Liver (tissue), 9 donors: Measurements from ENCODE around the gene NADSYN1. TPM values are rescaled to one million over a fixed set of nuclear protein-coding genes. Genes with fewer than 3 reads are reported as not detected.

Source experiments
- DNase-seq: peaks from one replicate; pipeline ENCODE4 v3.0.0-alpha.2; 2017; ENCODE audit warnings: low spot score
- H3K27ac ChIP-seq, 2 donors: one replicate each; pipeline ENCODE4 v1.7.0; 2013; ENCODE audit warnings: inconsistent platforms in 2 of 2, low read length in 2 of 2, control low read depth in 1 of 2, low read depth in 1 of 2, mild to moderate bottlenecking in 1 of 2
- H3K27me3 ChIP-seq, 4 donors: one replicate each; pipeline versions ENCODE4 v1.6.1 to v1.7.0; 2013; ENCODE audit warnings: low read length in 3 of 4, inconsistent platforms in 1 of 4, mild to moderate bottlenecking in 1 of 4, moderate library complexity in 1 of 4; ENCODE audit not compliant: control insufficient read depth in 4 of 4, insufficient read depth in 4 of 4
- H3K36me3 ChIP-seq, 4 donors: one replicate each; pipeline versions ENCODE4 v1.6.1 to v1.7.0; 2013; ENCODE audit warnings: low read length in 3 of 4, mild to moderate bottlenecking in 3 of 4, low read depth in 1 of 4, moderate library complexity in 1 of 4; ENCODE audit not compliant: control insufficient read depth in 4 of 4, insufficient read depth in 3 of 4
- H3K4me1 ChIP-seq, 4 donors: one replicate each; pipeline versions ENCODE4 v1.6.1 to v1.7.0; 2013; ENCODE audit warnings: low read length in 3 of 4, mild to moderate bottlenecking in 3 of 4, moderate library complexity in 1 of 4; ENCODE audit not compliant: control insufficient read depth in 4 of 4, insufficient read depth in 4 of 4
- H3K4me3 ChIP-seq, 3 donors: one replicate each; pipeline versions ENCODE4 v1.6.1 to v1.7.0; 2013; ENCODE audit warnings: low read length in 3 of 3, control low read depth in 1 of 3, low read depth in 1 of 3, mild to moderate bottlenecking in 1 of 3
- H3K9ac ChIP-seq, 2 donors: one replicate each; pipeline ENCODE4 v1.7.0; 2013; ENCODE audit warnings: low read length in 2 of 2, mild to moderate bottlenecking in 2 of 2, moderate library complexity in 2 of 2, control low read depth in 1 of 2, low read depth in 1 of 2
- H3K9me3 ChIP-seq, 4 donors: one replicate each; pipeline versions ENCODE4 v1.6.1 to v1.7.0; 2013; ENCODE audit warnings: low read length in 3 of 4; ENCODE audit not compliant: control insufficient read depth in 4 of 4
- EGR1 ChIP-seq, 2 donors: IDR thresholded peaks; 2 replicates each; pipeline ENCODE4 v1.6.1; 2016 to 2018; ENCODE audit warnings: antibody characterized with exemption in 2 of 2, low read depth in 2 of 2
- FOXA1 ChIP-seq: IDR thresholded peaks from 2 replicates; pipeline ENCODE4 v1.6.1; 2016; ENCODE audit warnings: antibody characterized with exemption
- FOXA2 ChIP-seq: IDR thresholded peaks from 2 replicates; pipeline ENCODE4 v1.6.1; 2016; ENCODE audit warnings: antibody characterized with exemption
- GABPA ChIP-seq, 2 donors: IDR thresholded peaks in 1 of 2; conservative IDR thresholded peaks in 1 of 2; 2 replicates each; pipeline ENCODE4 v1.6.1; 2016; ENCODE audit warnings: antibody characterized with exemption in 2 of 2, mild to moderate bottlenecking in 1 of 2, moderate library complexity in 1 of 2
- HNF4A ChIP-seq, 2 donors: conservative IDR thresholded peaks; 2 replicates each; pipeline ENCODE4 v1.6.1; 2016; ENCODE audit warnings: antibody characterized with exemption in 2 of 2, mild to moderate bottlenecking in 2 of 2
- HNF4G ChIP-seq: IDR thresholded peaks from 2 replicates; pipeline ENCODE4 v1.6.1; 2016; ENCODE audit warnings: antibody characterized with exemption
- JUND ChIP-seq, 2 donors: IDR thresholded peaks; 2 replicates each; pipeline ENCODE4 v1.6.1; 2016; ENCODE audit warnings: antibody characterized with exemption in 2 of 2
- NR2F2 ChIP-seq: IDR thresholded peaks from 2 replicates; pipeline ENCODE4 v1.6.1; 2016; ENCODE audit warnings: antibody characterized with exemption
- RAD21 ChIP-seq, 2 donors: IDR thresholded peaks; 2 replicates each; pipeline ENCODE4 v1.6.1; 2016; ENCODE audit warnings: antibody characterized with exemption in 2 of 2, mild to moderate bottlenecking in 2 of 2
- RXRA ChIP-seq, 2 donors: IDR thresholded peaks; 2 replicates each; pipeline ENCODE4 v1.6.1; 2017 to 2018; ENCODE audit warnings: antibody characterized with exemption in 2 of 2, mild to moderate bottlenecking in 1 of 2
- SP1 ChIP-seq: IDR thresholded peaks from 2 replicates; pipeline ENCODE4 v1.6.1; 2018; ENCODE audit warnings: antibody characterized with exemption, mild to moderate bottlenecking
- TAF1 ChIP-seq: conservative IDR thresholded peaks from 2 replicates; pipeline ENCODE4 v1.6.1; 2016; ENCODE audit warnings: antibody characterized with exemption, mild to moderate bottlenecking
- YY1 ChIP-seq: IDR thresholded peaks from 2 replicates; pipeline ENCODE4 v1.6.1; 2016; ENCODE audit warnings: antibody characterized with exemption, mild to moderate bottlenecking
- WGBS: extraction: QIAGEN DNeasy Blood & Tissue Kit; methylation state at CpG from one replicate; pipeline ENCODE4 v1.1.7; 2013; 5-methylcytosine and 5-hydroxymethylcytosine counted together
- polyA plus RNA-seq, 2 donors: library from polyadenylated mRNA; stranded (reverse) in 1 of 2; unstranded in 1 of 2; fragments of 200-250 nt in 1 of 2; fragments of >200 nt in 1 of 2; fragmentation: Nextera tagmentation in 1 of 2; extraction: Ambion mirVana in 1 of 2; gene quantifications; one replicate each; pipeline versions ENCODE4 v1.2.1 to v1.2.3, GENCODE V29; 2013 to 2015
- total RNA-seq, 2 donors: library from RNA; depleted of rRNA; stranded (reverse); fragments of >200 nt; gene quantifications; one replicate each; pipeline ENCODE4 v1.2.3, GENCODE V29; 2014
- TF ChIP-seq, protein P1 (sequence below): IDR thresholded peaks from 2 replicates; pipeline ENCODE4 v1.6.1; 2016; ENCODE audit warnings: antibody characterized with exemption
- TF ChIP-seq, protein P2 (sequence below): IDR thresholded peaks from 2 replicates; pipeline ENCODE4 v1.6.1; 2016; ENCODE audit warnings: antibody characterized with exemption
- TF ChIP-seq, protein P3 (sequence below): IDR thresholded peaks from 2 replicates; pipeline ENCODE4 v1.6.1; 2016; ENCODE audit warnings: antibody characterized with exemption
- TF ChIP-seq, protein P4 (sequence below): IDR thresholded peaks from 2 replicates; pipeline ENCODE4 v1.6.1; 2016; ENCODE audit warnings: antibody characterized with exemption, mild to moderate bottlenecking
- TF ChIP-seq, protein P5 (sequence below): fragments of 150-350 bp; IDR thresholded peaks from 2 replicates; pipeline ENCODE4 v1.5.1; 2017; ENCODE audit warnings: improper control_type of control experiment, low read depth, low read length; ENCODE audit not compliant: missing input control
- donor health status: healthy.
- donor health status: healthy.
- donor health status: healthy.
- donor health status: healthy.
- donor health status: healthy.

The NADSYN1 gene
- total and polyA plus RNA-seq, 4 donors: 16.6 to 33.6 (median 22.2) TPM

DNA sequence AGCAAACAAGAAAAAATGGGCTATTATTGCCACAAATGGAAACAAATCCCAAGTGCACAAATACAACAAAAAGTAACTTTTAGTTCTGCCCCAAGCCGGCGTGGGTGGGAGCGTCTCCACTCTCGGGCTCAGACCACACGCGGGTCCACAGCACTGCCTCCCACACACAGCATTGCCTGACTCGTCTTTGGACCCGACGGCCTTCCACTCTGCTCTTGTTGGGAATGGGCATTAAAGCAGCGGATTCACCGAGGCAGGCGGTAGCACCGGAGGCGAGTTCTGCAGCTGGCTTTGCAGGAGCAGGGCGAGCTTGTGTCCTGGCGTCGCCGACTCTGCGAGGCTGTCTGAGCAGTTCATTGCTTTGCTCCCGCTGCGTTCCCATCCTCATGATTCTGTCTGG is 23.0 kb downstream of the NADSYN1 start:
- Histone ChIP-seq H3K9me3 (no peaks in the 10 kb centered on the region), H3K27ac (no peak overlapping the region), H3K36me3 (peaks cover 25 to 79% (median 36%) of the 10 kb centered on the region in 4 donors), H3K4me3 (no peak overlapping the region), H3K27me3 (no peaks in the 10 kb centered on the region), H3K4me1 (no peaks in the 10 kb centered on the region), H3K9ac (no peak overlapping the region)
- no peak for TF ChIP-seq HNF4A (conservative IDR thresholded peaks at IDR 0.05)
- TF ChIP-seq RXRA (IDR thresholded peaks at IDR 0.05): no peak
- TF ChIP-seq NR2F2: no peak
- no peak for TF ChIP-seq FOXA1
- no peak for TF ChIP-seq JUND (IDR thresholded peaks at IDR 0.05)
- TF ChIP-seq HNF4G: no peak
- TF ChIP-seq, protein P1, sequence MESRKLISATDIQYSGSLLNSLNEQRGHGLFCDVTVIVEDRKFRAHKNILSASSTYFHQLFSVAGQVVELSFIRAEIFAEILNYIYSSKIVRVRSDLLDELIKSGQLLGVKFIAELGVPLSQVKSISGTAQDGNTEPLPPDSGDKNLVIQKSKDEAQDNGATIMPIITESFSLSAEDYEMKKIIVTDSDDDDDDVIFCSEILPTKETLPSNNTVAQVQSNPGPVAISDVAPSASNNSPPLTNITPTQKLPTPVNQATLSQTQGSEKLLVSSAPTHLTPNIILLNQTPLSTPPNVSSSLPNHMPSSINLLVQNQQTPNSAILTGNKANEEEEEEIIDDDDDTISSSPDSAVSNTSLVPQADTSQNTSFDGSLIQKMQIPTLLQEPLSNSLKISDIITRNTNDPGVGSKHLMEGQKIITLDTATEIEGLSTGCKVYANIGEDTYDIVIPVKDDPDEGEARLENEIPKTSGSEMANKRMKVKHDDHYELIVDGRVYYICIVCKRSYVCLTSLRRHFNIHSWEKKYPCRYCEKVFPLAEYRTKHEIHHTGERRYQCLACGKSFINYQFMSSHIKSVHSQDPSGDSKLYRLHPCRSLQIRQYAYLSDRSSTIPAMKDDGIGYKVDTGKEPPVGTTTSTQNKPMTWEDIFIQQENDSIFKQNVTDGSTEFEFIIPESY: no peak
- TF ChIP-seq FOXA2: no peak
- TF ChIP-seq RAD21 (IDR thresholded peaks at IDR 0.05): no peak
- TF ChIP-seq TAF1: no peak
- no peak for TF ChIP-seq SP1
- TF ChIP-seq, protein P2, sequence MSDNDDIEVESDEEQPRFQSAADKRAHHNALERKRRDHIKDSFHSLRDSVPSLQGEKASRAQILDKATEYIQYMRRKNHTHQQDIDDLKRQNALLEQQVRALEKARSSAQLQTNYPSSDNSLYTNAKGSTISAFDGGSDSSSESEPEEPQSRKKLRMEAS: no peak
- TF ChIP-seq, protein P3, sequence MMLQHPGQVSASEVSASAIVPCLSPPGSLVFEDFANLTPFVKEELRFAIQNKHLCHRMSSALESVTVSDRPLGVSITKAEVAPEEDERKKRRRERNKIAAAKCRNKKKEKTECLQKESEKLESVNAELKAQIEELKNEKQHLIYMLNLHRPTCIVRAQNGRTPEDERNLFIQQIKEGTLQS: no peak
- no peak for TF ChIP-seq GABPA (IDR thresholded peaks at IDR 0.05 in 1 of 2, conservative IDR thresholded peaks at IDR 0.05 in 1 of 2)
- TF ChIP-seq EGR1 (IDR thresholded peaks at IDR 0.05; ENCODE audit: low read depth in 2 of 2): no peak
- TF ChIP-seq YY1: no peak
- TF ChIP-seq, protein P4, sequence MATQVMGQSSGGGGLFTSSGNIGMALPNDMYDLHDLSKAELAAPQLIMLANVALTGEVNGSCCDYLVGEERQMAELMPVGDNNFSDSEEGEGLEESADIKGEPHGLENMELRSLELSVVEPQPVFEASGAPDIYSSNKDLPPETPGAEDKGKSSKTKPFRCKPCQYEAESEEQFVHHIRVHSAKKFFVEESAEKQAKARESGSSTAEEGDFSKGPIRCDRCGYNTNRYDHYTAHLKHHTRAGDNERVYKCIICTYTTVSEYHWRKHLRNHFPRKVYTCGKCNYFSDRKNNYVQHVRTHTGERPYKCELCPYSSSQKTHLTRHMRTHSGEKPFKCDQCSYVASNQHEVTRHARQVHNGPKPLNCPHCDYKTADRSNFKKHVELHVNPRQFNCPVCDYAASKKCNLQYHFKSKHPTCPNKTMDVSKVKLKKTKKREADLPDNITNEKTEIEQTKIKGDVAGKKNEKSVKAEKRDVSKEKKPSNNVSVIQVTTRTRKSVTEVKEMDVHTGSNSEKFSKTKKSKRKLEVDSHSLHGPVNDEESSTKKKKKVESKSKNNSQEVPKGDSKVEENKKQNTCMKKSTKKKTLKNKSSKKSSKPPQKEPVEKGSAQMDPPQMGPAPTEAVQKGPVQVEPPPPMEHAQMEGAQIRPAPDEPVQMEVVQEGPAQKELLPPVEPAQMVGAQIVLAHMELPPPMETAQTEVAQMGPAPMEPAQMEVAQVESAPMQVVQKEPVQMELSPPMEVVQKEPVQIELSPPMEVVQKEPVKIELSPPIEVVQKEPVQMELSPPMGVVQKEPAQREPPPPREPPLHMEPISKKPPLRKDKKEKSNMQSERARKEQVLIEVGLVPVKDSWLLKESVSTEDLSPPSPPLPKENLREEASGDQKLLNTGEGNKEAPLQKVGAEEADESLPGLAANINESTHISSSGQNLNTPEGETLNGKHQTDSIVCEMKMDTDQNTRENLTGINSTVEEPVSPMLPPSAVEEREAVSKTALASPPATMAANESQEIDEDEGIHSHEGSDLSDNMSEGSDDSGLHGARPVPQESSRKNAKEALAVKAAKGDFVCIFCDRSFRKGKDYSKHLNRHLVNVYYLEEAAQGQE: no peak
- no peak for DNase-seq
- WGBS: 98% methylated on average over 21 of the region's 21 CpGs

DNA sequence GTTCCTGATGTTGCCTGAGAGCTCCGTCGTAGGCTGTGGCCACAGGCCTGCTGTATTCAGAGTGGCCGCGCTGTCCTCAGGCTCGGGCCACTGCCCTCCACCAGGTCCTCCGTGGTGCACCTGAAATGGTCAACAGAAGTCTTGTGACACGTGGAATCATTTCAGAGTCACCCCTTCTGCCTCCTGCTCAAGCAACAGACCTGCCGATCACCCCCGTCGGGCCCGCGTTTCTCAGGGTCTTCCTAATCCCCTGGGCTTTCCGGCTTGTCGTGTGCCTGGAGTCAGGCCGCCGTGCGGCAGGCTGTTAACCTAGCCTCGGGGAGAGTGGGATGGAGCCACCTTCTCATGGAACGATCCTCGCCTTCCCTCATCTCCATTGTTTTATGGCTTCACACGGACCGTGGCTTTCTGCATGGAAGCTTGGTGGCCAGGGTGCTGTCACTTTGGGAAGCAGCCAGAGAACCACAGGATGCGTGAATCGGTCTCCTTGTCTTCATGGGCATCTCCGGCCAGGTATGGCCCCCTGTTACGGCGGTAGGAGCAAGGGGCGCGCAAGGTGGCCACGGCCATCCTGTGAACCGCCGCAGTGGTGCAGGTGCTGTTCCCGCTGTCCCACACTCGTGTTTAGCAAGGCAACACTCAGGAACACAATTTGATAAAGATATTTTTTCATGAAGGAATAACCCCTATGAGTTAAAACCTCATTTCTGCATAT is 24.1 kb downstream of the NADSYN1 start:
- Histone ChIP-seq H3K4me1 (no peaks in the 10 kb centered on the region), H3K9me3 (no peaks in the 10 kb centered on the region), H3K27me3 (no peaks in the 10 kb centered on the region), H3K4me3 (no peak overlapping the region), H3K27ac (no peak overlapping the region), H3K36me3 (peaks cover 25 to 82% (median 38%) of the 10 kb centered on the region in 4 donors), H3K9ac (no peak overlapping the region)
- no peak for DNase-seq
- 94% methylated on average over 34 of the region's 34 CpGs for WGBS
- TF ChIP-seq HNF4G (no peak), EGR1 (IDR thresholded peaks at IDR 0.05; ENCODE audit: low read depth in 2 of 2) (no peak), SP1 (no peak), GABPA (IDR thresholded peaks at IDR 0.05 in 1 of 2, conservative IDR thresholded peaks at IDR 0.05 in 1 of 2) (no peak), RAD21 (IDR thresholded peaks at IDR 0.05) (no peak), YY1 (no peak), NR2F2 (no peak), RXRA (IDR thresholded peaks at IDR 0.05) (no peak), JUND (IDR thresholded peaks at IDR 0.05) (no peak), TAF1 (no peak), FOXA1 (no peak), HNF4A (conservative IDR thresholded peaks at IDR 0.05) (no peak)
- TF ChIP-seq, protein P1: no peak
- TF ChIP-seq, protein P3: no peak
- TF ChIP-seq, protein P2: no peak
- TF ChIP-seq, protein P5, sequence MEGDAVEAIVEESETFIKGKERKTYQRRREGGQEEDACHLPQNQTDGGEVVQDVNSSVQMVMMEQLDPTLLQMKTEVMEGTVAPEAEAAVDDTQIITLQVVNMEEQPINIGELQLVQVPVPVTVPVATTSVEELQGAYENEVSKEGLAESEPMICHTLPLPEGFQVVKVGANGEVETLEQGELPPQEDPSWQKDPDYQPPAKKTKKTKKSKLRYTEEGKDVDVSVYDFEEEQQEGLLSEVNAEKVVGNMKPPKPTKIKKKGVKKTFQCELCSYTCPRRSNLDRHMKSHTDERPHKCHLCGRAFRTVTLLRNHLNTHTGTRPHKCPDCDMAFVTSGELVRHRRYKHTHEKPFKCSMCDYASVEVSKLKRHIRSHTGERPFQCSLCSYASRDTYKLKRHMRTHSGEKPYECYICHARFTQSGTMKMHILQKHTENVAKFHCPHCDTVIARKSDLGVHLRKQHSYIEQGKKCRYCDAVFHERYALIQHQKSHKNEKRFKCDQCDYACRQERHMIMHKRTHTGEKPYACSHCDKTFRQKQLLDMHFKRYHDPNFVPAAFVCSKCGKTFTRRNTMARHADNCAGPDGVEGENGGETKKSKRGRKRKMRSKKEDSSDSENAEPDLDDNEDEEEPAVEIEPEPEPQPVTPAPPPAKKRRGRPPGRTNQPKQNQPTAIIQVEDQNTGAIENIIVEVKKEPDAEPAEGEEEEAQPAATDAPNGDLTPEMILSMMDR: no peak
